GM13976 (cell line): ENCODE measurements around the gene BCAS3.
"Not testable (repeated sequence)": the region's sequence is repeated elsewhere in the genome, so short reads cannot be mapped to it uniquely, and the experiment has no call there.

ENCODE experiments used
- DNase-seq: peaks from one replicate; pipeline ENCODE4 v3.0.0; 2012; ENCODE audit warnings: low spot score
- CTCF ChIP-seq: IDR thresholded peaks from 2 replicates; pipeline ENCODE4 v1.5.1; 2012; ENCODE audit warnings: borderline replicate concordance, mild to moderate bottlenecking; ENCODE audit not compliant: insufficient read depth; ENCODE audit errors: extremely low read depth, missing control alignments, control extremely low read depth
- in situ Hi-C: fragments of 300-500 bp; cut with MboI; formaldehyde crosslinking; loops from one replicate; pipeline ENCODE4 v1.12.0; 2022; ENCODE audit warnings: low sequenced_read_pairs, mixed read lengths, inconsistent platforms; ENCODE audit not compliant: unreplicated experiment

Gene BCAS3

DNA sequence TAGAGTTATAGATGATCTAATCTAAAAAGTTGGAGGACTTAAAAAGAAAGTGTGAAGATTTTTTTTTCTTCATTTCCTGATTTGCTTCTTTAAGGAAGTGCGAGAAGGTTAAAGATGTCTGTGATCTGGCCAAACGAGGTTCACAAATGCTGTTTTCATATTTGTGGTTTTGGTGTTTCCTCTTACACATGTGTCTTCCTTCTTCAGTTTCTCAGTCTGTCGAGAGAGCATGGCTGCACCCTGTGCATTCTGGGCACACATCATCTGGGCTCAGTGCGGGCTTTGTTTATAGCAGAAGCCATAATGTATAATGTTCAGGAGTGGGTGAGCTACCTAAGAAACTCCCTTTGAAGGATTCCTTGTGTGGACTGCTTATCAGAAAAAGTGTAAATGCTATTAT lies 461.6 kb downstream of the BCAS3 start:
- in situ Hi-C loops: no loop called here
- no peak for TF ChIP-seq CTCF
- DNase-seq: peak; percentile 69

DNA sequence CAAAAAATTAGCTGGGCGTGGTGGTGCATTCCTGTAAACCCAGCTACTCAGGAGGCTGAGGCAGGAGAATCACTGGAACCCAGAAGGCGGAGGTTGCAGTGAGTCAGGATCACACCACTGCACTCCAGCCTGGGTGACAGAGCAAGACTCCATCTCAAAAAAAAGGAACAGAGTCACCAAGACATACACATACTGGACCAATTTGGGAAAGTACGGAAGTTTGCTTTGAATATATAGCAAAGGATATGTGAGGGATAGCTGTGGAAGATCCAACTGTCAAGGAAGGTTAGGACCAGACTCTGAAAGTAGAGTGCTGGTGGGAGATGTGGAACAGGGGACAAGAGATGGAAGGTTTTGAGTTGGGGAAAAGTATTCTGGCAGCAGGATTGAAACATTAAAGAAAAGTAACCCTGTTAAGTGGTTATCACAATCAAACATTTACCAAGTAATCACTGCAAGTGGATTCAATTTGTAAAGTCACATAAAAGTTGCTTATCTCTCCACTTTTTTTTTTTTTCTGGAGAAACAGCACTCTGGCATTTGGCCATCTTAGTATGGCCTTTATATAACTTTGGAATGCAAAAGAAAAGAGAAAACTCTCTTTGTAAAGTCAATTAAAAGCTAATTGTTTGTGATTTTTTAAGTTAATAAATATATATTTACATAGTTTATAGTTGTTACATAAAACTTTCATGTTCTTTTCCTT lies 462.6 kb downstream of the BCAS3 start:
- no peak for DNase-seq
- in situ Hi-C loops: no loop called here
- no peak for TF ChIP-seq CTCF

DNA sequence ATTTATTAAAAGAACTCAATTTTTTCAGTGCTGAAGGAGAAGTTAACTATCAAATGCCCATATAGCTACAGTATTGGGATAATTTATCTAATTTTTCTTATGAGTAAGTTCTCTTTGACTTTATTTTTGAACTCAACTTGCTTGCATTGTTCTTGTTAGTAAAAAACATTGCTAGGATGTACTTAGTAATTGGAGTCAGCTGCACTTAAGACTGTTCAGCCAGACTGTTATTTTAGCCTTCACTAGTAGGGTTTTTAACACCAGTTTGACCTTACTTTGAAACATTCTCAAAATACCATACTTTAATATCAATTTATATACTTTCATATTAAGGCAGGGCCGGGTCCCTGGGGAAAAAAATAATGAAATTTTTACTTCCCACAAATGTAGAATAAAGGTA lies 465.4 kb downstream of the BCAS3 start:
- in situ Hi-C loops: no loop called here
- no peak for TF ChIP-seq CTCF
- DNase-seq: no peak

DNA sequence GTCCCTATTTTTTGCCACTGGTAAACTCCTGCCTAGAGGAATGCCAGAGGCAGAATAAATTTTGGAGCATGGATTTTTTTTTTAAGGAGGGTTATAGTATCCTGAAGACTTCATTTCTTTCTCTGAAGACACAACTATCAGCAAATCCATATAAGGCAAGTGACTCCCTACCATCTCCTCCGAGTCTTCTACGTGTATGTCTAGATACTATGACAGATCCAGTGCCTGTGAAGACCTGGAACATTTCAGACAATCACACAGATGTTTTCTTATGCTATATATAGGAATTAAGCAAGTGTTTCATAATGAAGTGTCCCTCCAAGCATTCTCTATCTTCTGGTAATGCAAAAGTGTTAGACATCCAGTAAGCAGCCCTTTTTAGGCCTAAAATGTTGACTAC lies 466.5 kb downstream of the BCAS3 start:
- DNase-seq: no peak
- no peak for TF ChIP-seq CTCF
- in situ Hi-C loops: no loop called here

DNA sequence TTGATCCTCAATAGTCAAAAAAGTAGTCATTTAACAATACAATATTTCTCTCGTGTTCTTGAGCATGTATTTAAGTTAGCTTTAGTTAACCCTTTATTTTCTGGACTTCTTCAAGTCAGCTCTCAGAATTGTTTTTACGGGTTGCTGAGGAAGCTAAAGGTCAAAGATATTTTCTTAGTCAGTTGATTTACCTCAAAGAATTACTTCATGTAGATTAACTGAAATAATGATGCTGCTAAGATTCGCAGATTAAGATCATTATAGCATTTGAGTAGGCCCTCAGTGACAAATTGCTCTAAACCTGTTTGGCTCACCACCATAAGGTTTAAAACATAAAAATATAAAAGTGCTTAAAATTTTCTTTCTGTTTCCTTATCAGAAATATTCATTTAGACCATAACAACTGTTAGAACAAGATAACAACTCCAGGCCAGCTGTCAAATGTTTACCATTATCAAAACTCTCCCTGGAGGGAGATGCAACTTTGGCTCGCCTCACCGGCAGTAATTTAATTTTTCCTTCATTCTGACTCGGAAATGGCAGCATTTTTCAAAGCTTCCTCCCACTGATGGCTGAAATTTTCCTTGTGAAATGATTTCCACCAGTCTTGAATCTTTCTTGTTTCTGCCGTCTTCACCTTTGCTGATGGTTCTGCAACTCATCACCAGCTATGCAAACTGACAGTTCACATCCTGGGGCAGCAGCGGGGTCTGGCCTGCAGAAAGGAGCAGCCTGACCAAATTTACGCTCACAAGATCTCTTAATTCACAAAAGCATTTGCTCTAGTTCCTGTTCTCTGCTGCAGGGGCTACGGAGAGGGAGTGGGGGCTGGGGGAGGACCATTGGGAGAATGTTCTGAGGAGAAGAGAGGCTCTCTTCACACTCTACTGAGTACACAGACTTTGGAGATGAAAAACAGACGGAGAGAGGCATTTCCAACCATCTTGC lies 467.2 kb downstream of the BCAS3 start:
- in situ Hi-C loops: no loop called here
- no peak for DNase-seq
- no peak for TF ChIP-seq CTCF

DNA sequence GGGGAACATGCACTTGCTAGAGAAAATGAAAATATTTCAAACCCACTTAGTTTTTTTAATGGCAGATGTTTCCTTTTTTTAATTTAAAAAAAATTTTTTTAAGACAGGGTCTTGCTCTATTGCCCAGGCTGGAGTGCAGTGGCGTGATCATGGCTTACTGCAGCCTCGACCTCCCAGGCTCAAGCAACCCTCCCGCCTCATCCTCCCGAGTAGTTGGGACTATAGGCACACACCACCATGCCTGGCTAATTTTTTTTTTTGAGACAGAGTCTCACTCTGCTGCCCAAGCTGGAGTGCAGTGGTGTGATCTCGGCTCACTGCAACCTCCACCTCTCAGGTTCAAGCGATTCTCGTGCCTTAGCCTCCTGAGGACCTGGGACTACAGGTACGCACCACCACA lies 469.2 kb downstream of the BCAS3 start:
- DNase-seq, in situ Hi-C loops: not testable (repeated sequence)
